ENCODE data around the gene LRRC75B.

GRCh38 chr22:24590596-24591173 lies 2.2 kb downstream of the LRRC75B start:
- TF ChIP-seq ZC3H4 (CRISPR knock-in tag; IDR thresholded peaks at IDR 0.05; ENCODE audit: borderline replicate concordance) (no peak), MYNN (IDR thresholded peaks at IDR 0.05) (no peak), MYNN (CRISPR knock-in tag; IDR thresholded peaks at IDR 0.05) (no peak), HDAC3 (IDR thresholded peaks at IDR 0.05; ENCODE audit: borderline replicate concordance, partially characterized antibody) (no peak), EP300 (IDR thresholded peaks at IDR 0.05; ENCODE audit: low read length) (no peak), CBX3 (IDR thresholded peaks at IDR 0.05; ENCODE audit: borderline replicate concordance in 1 of 2, low read length in 2 of 2) (no peak), CTCF (IDR thresholded peaks at IDR 0.05 in 2 of 3, conservative IDR thresholded peaks at IDR 0.05 in 1 of 3; ENCODE audit: insufficient read depth in 2 of 3, low read depth in 1 of 3, low read length in 3 of 3) (no peak), ZNF121 (CRISPR knock-in tag; conservative IDR thresholded peaks at IDR 0.05) (no peak)
- TF ChIP-seq, protein P1, sequence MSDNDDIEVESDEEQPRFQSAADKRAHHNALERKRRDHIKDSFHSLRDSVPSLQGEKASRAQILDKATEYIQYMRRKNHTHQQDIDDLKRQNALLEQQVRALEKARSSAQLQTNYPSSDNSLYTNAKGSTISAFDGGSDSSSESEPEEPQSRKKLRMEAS (CRISPR knock-in tag; IDR thresholded peaks at IDR 0.05) = no peak
